NT2/D1 (cell line): Measurements from ENCODE around the gene RALGPS1.

Experiments
- DNase-seq: peaks from one replicate; pipeline ENCODE4 v3.0.0-alpha.2; 2011; ENCODE audit warnings: low read depth, low spot score
- H3K27me3 ChIP-seq: 2 replicates; pipeline ENCODE4 v1.6.0; 2011; ENCODE audit warnings: mild to moderate bottlenecking; ENCODE audit not compliant: insufficient read length, insufficient read depth
- H3K36me3 ChIP-seq: 2 replicates; pipeline ENCODE4 v1.6.1; 2011; ENCODE audit warnings: mild to moderate bottlenecking, low read length, mixed read lengths; ENCODE audit not compliant: insufficient read depth, insufficient read length
- H3K4me1 ChIP-seq: 2 replicates; pipeline ENCODE4 v1.5.1; 2011; ENCODE audit not compliant: insufficient read depth, insufficient read length
- H3K4me3 ChIP-seq: 2 replicates; pipeline ENCODE4 v1.5.1; 2011; ENCODE audit warnings: low read depth; ENCODE audit not compliant: insufficient read length
- H3K9ac ChIP-seq: 2 replicates; pipeline ENCODE4 v1.6.0; 2011; ENCODE audit warnings: low read depth; ENCODE audit not compliant: insufficient read length
- H3K9me3 ChIP-seq: 2 replicates; pipeline ENCODE4 v1.5.1; 2011; ENCODE audit warnings: mild to moderate bottlenecking, low read length; ENCODE audit not compliant: insufficient read depth
- SUZ12 ChIP-seq: IDR thresholded peaks from 2 replicates; pipeline ENCODE4 v1.6.1; 2011; ENCODE audit not compliant: insufficient read length, insufficient read depth; ENCODE audit errors: extremely low read depth
- YY1 ChIP-seq: IDR thresholded peaks from 2 replicates; pipeline ENCODE4 v1.6.1; 2011; ENCODE audit not compliant: insufficient read length, insufficient read depth
- ZNF274 ChIP-seq: IDR thresholded peaks from 2 replicates; pipeline ENCODE4 v1.6.1; 2011; ENCODE audit warnings: mild to moderate bottlenecking, low read depth, low read length

Gene RALGPS1

DNA sequence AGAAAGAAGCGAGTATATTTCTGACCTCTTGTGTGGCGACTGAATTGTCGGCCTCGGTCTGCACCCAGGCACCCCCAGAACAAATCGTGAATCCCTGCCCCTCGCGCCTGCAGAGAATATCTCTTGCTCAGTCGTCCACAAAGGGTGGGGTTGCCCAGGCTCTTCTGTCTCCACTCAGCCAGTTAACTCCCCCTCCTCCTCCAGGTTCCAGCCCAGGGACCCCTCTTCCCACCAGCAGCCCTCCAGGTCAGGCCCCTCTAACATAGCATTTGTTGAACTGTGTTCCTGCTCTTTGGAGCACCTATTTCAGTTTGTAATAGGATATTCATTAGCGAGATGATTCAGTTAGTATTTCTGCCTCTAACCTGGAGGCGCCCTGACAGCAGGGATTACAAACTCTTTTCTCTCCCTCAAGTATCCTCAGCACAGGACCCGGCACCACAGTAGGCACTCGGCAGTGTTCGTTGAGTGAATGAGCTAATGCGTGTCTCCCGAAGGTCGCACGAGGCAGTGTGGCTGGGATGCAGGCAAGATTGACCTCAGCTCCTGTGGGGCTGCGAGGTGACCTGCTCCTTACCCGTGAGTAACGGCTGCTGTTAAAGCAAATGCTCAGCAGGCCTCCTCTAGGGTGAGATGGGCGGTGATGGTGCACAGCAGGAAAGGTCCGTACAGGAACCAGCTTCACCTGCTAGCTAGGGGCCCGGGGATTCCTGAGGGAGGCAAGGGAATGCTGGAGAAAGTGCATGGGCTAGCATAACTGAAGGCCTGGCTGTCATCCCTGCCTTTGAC, 28.4 kb upstream of the RALGPS1 start:
- TF ChIP-seq YY1 (no peak), SUZ12 (no peak), ZNF274 (no peak)
- no peak for DNase-seq
- Histone ChIP-seq H3K27me3 (no peaks in the 10 kb centered on the region), H3K9ac (no peak overlapping the region), H3K9me3 (no peaks in the 10 kb centered on the region), H3K36me3 (peaks cover 16% of the 10 kb centered on the region), H3K4me1 (peaks cover 11% of the 10 kb centered on the region), H3K4me3 (no peak overlapping the region)

GRCh38 chr9:126886897-126887296, 27.7 kb upstream of the RALGPS1 start:
- Histone ChIP-seq H3K27me3 (no peaks in the 10 kb centered on the region), H3K9me3 (no peaks in the 10 kb centered on the region), H3K4me1 (peaks cover 11% of the 10 kb centered on the region), H3K36me3 (peaks cover 16% of the 10 kb centered on the region), H3K9ac (no peak overlapping the region), H3K4me3 (no peak overlapping the region)
- DNase-seq = no peak
- TF ChIP-seq ZNF274 (no peak), SUZ12 (no peak), YY1 (no peak)

DNA sequence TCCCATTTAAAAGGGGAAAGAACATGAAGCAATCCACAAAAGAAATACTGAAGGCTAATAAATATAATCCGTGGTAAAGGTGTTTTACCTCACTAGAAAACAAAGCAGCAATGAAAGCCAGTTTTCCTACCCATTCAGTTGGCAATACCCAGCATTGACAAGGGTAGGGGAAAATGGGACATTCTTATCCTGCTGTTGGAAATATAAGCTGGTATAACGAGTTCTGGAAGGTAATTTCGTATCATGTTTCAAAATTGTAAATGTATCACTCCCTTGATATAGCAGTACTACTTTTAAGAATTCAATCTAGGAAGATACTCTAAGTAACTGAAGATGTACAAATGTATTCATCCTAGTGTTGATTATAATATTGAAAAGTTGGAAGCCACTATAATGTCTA, 22.9 kb upstream of the RALGPS1 start:
- Histone ChIP-seq H3K9ac (no peak overlapping the region), H3K36me3 (no peaks in the 10 kb centered on the region), H3K9me3 (no peaks in the 10 kb centered on the region), H3K27me3 (no peaks in the 10 kb centered on the region), H3K4me3 (no peak overlapping the region), H3K4me1 (peaks cover 2% of the 10 kb centered on the region)
- no peak for DNase-seq
- TF ChIP-seq ZNF274 (no peak), YY1 (no peak), SUZ12 (no peak)

DNA sequence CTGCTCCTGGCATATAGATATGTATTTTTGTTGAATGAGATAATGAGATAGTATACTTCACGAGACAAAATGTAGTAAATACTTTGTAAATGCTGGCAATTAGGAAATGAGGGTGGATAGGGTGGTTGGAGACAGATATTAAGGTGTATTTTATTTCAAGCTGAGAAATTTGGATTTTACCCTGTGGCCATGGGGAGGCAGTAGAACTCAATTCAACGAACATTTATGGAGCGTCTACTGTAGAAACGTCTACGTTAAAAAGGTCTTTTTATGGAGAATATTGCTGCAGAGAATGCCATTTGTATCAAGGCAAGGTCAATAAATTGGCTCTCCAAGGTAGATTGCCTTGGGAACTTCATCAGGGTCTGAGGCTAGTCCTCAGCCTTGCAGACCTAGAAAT, 21.5 kb upstream of the RALGPS1 start:
- DNase-seq = no peak

DNA sequence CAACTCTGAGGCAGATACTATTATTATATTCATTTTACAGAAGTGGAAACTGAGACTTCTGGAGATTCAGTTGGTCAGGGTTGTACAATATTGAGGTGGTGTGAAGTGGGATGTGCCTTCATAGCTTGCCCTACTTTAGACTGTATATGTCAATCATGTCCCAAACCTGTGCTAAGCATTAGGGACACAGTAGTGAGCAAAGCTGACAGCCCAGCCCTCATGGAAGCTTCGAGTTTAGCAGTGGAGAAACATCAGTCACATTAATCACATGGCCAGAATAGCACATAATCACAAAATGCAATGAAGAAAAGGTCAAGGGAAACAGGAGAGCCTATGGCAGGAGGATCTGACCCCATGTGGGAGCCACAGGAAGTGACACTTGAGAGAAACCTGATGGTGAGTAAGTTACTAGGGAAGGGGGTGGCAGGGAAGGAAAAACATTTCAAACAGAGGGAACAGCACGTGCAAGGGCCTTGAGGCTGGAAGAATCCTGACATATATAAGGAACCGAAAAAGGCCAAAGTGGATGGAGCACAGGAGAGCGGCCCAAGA, 20.5 kb upstream of the RALGPS1 start:
- Histone ChIP-seq H3K9me3 (no peaks in the 10 kb centered on the region), H3K4me3 (no peak overlapping the region), H3K36me3 (no peaks in the 10 kb centered on the region), H3K9ac (no peak overlapping the region), H3K27me3 (no peaks in the 10 kb centered on the region), H3K4me1 (peaks cover 2% of the 10 kb centered on the region)
- no peak for DNase-seq
- TF ChIP-seq YY1 (no peak), ZNF274 (no peak), SUZ12 (no peak)

More for the DNA sequence above, 21.5 kb upstream of the RALGPS1 start:
- no peaks in the 10 kb centered on the region for H3K36me3 ChIP-seq
- no peak for TF ChIP-seq ZNF274
- no peak for TF ChIP-seq SUZ12
- TF ChIP-seq YY1 = no peak
- H3K4me1 ChIP-seq = peaks cover 2% of the 10 kb centered on the region
- no peak overlapping the region for H3K9ac ChIP-seq
- no peaks in the 10 kb centered on the region for H3K9me3 ChIP-seq
- H3K27me3 ChIP-seq = no peaks in the 10 kb centered on the region
- no peak overlapping the region for H3K4me3 ChIP-seq

DNA sequence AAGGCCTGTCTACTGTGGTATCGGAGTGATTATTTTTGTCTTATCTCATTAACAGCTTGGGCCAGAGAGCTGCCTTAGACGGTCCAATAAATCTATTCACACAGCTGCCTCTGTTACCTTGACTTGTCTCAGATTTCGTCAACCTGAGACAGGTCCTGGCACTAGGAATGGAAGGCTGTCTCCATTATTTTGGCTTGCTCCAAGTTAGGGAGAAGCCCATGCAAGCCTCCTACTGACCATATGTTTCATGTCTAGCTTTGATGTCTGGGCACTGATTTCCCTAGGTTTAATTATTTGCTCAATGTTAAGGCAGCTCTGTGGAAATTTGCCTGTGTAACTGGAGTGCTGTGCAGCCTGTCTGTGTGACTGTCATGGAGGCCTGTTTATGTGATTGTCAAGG, 12.4 kb upstream of the RALGPS1 start:
- H3K4me3 ChIP-seq = no peak overlapping the region
- TF ChIP-seq SUZ12 = no peak
- no peak for TF ChIP-seq YY1
- no peak for TF ChIP-seq ZNF274
- peaks cover 2% of the 10 kb centered on the region for H3K4me1 ChIP-seq

GRCh38 chr9:126904586-126904985, 10.0 kb upstream of the RALGPS1 start:
- TF ChIP-seq YY1 (no peak), ZNF274 (no peak), SUZ12 (no peak)
- no peaks in the 10 kb centered on the region for H3K9me3 ChIP-seq
- no peak for DNase-seq
- H3K27me3 ChIP-seq = no peaks in the 10 kb centered on the region
- H3K4me1 ChIP-seq = peaks cover 2% of the 10 kb centered on the region
- no peaks in the 10 kb centered on the region for H3K36me3 ChIP-seq
- H3K9ac ChIP-seq = no peak overlapping the region
- H3K4me3 ChIP-seq = no peak overlapping the region

More for the DNA sequence above, 12.4 kb upstream of the RALGPS1 start:
- H3K27me3 ChIP-seq = no peaks in the 10 kb centered on the region
- no peaks in the 10 kb centered on the region for H3K9me3 ChIP-seq
- no peaks in the 10 kb centered on the region for H3K36me3 ChIP-seq
- no peak overlapping the region for H3K9ac ChIP-seq
- DNase-seq = no peak
